Naive thymus-derived CD4-positive, alpha-beta T cell (primary cell): ENCODE data around the gene SPAG6. TPM values are rescaled to one million over a fixed set of nuclear protein-coding genes. Genes with fewer than 3 reads are reported as not detected.

Experiments
- ATAC-seq: fragments of 150-1000 bp; cut with Tn5 transposase; 2 replicates; pipeline ENCODE4 v1.10.0; 2021; ENCODE audit warnings: mild to moderate bottlenecking, moderate library complexity
- CTCF ChIA-PET: fragments of 350-600 bp; sonication (Branson Sonifier 250); formaldehyde crosslinking; loops from one replicate; lab custom pipeline; 2021; ENCODE audit warnings: antibody characterized with exemption; lab: Charles Lee
- POLR2A ChIA-PET: fragments of 350-600 bp; sonication (Branson Sonifier 250); formaldehyde crosslinking; loops from one replicate; lab custom pipeline; 2021; ENCODE audit warnings: antibody characterized with exemption, inconsistent platforms; lab: Charles Lee
- DNase-seq, 9 donors: peaks; one replicate each; pipeline versions ENCODE4 v3.0.0 to v3.0.0-alpha.2; 2020 to 2022; ENCODE audit warnings: mixed read lengths in 1 of 9
- H3K27ac ChIP-seq: one replicate; pipeline ENCODE4 v1.7.0; 2013; ENCODE audit warnings: mild to moderate bottlenecking, low read depth, low read length, moderate library complexity
- H3K27me3 ChIP-seq, 2 donors: one replicate each; pipeline ENCODE4 v1.7.0; 2013; ENCODE audit warnings: low read length in 2 of 2, mild to moderate bottlenecking in 2 of 2, moderate library complexity in 2 of 2; ENCODE audit not compliant: control insufficient read depth in 2 of 2, insufficient read depth in 2 of 2
- H3K36me3 ChIP-seq, 3 experiments: 1 replicate in 2 of 3; 2 replicates in 1 of 3; pipeline ENCODE4 v1.7.0; 2013; ENCODE audit warnings: low read length in 3 of 3, mild to moderate bottlenecking in 3 of 3, moderate library complexity in 1 of 3; ENCODE audit not compliant: insufficient read depth in 3 of 3, control insufficient read depth in 2 of 3
- H3K4me1 ChIP-seq, 2 donors: one replicate each; pipeline ENCODE4 v1.7.0; 2013; ENCODE audit warnings: low read length in 2 of 2, mild to moderate bottlenecking in 2 of 2, moderate library complexity in 1 of 2; ENCODE audit not compliant: control insufficient read depth in 2 of 2, insufficient read depth in 2 of 2
- H3K4me3 ChIP-seq: 2 replicates; pipeline ENCODE4 v1.7.0; 2013; ENCODE audit warnings: mild to moderate bottlenecking, low read length
- H3K9me3 ChIP-seq, 3 experiments: 1 replicate in 2 of 3; 2 replicates in 1 of 3; pipeline ENCODE4 v1.7.0; 2013; ENCODE audit warnings: low read length in 3 of 3; ENCODE audit not compliant: control insufficient read depth in 2 of 3
- H3K27ac Mint-ChIP-seq, 9 donors: one replicate each; pipeline ENCODE4 v1.8.0; 2020 to 2022; ENCODE audit warnings: mixed read lengths in 9 of 9, mild to moderate bottlenecking in 8 of 9, moderate library complexity in 5 of 9, inconsistent platforms in 2 of 9
- H3K27me3 Mint-ChIP-seq, 5 donors: one replicate each; pipeline ENCODE4 v1.8.0; 2021 to 2022; ENCODE audit warnings: mixed read lengths in 5 of 5, mild to moderate bottlenecking in 1 of 5
- H3K36me3 Mint-ChIP-seq, 5 donors: one replicate each; pipeline ENCODE4 v1.8.0; 2020 to 2022; ENCODE audit warnings: mixed read lengths in 5 of 5, mild to moderate bottlenecking in 3 of 5, inconsistent platforms in 1 of 5
- H3K4me1 Mint-ChIP-seq, 7 donors: one replicate each; pipeline ENCODE4 v1.8.0; 2020 to 2022; ENCODE audit warnings: mixed read lengths in 7 of 7, mild to moderate bottlenecking in 3 of 7, inconsistent platforms in 1 of 7
- H3K4me3 Mint-ChIP-seq, 10 donors: one replicate each; pipeline ENCODE4 v1.8.0; 2020 to 2022; ENCODE audit warnings: mild to moderate bottlenecking in 10 of 10, mixed read lengths in 10 of 10, moderate library complexity in 6 of 10, inconsistent platforms in 2 of 10
- H3K9me3 Mint-ChIP-seq, 11 donors: one replicate each; pipeline ENCODE4 v1.8.0; 2020 to 2022; ENCODE audit warnings: mixed read lengths in 11 of 11, mild to moderate bottlenecking in 4 of 11, inconsistent platforms in 1 of 11, moderate library complexity in 1 of 11
- intact Hi-C, 2 donors: fragments of 100-400 bp; cut with micrococcal nuclease; formaldehyde crosslinking; loops; one replicate each; pipeline ENCODE4 v1.15.1; 2023
- polyA plus RNA-seq, 2 donors: library from polyadenylated mRNA; unstranded; fragments of 300-500 nt; fragmentation: Illumina TruSeq; gene quantifications; one replicate each; pipeline ENCODE4 v1.2.3, GENCODE V29; 2021
- total RNA-seq, 6 experiments: library from RNA in 5 of 6; stranded (reverse) in 5 of 6; gene quantifications; 1 replicate in 5 of 6; 2 replicates in 1 of 6; pipeline ENCODE4 v1.2.3 and lab custom pipeline; 2021 to 2026

Gene SPAG6
- total and polyA plus RNA-seq, 7 experiments from 2014 or later: 0.46 to 0.93 TPM; not detected in 5

DNA sequence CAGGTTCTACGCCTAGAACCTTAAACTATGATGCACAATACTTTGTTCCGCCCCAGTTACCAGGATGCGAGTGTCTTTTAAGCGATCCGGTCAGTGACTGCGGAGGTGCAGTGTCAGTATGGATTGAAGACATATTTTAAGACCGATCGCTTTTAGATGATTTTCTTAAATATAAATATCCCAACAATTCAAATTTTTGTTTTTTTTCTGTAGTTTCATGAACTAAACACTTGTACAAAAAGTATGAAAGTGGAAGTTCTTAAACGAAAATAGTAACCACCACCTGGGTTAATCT lies 28.3 kb upstream of the SPAG6 start:
- Histone ChIP-seq H3K9me3 (no peaks in the 10 kb centered on the region), H3K36me3 (no peaks in the 10 kb centered on the region), H3K4me1 (peaks cover 16 to 25% of the 10 kb centered on the region in 2 donors), H3K27me3 (peaks cover 0 to 13% of the 10 kb centered on the region in 2 donors), H3K4me3 (peak overlapping the region; percentile 73), H3K27ac (peak overlapping the region; percentile 75)
- ChIA-PET CTCF (interaction anchor here (0.9 to 2.0 kb wide), 6 partner anchors 16 to 304 kb away, joined by 3 to 8 read pairs (median 5); no protein-coding TSS in a partner anchor), POLR2A (interaction anchor here (0.8 to 4.3 kb wide), 11 partner anchors 9 to 673 kb away, joined by 3 to 72 read pairs (median 7); no protein-coding TSS in a partner anchor)
- intact Hi-C loops: loop anchor here (2.0 to 5.0 kb wide), 10 partner anchors 16 to 1122 kb away; partner anchors contain the start of genes DNAJC1 (in 1 of the 2), MLLT10 (in 1 of the 2), OTUD1 (in 1 of the 2) and PIP4K2A (in 1 of the 2)
- Mint-ChIP-seq H3K27ac (peak overlapping the region; percentile 84 to 97 (median 95)), H3K36me3 (peaks cover 0 to 19% (median 4%) of the 10 kb centered on the region in 5 donors), H3K27me3 (peaks cover under 1 to 20% (median 10%) of the 10 kb centered on the region in 5 donors), H3K4me3 (peak overlapping the region; percentile 85 to 98 (median 93)), H3K9me3 (peaks cover 0 to 10% (median 0%) of the 10 kb centered on the region in 11 donors), H3K4me1 (peaks cover 11 to 53% (median 46%) of the 10 kb centered on the region in 7 donors)
- ATAC-seq (peak; percentile 33), DNase-seq (peak in 2 of 9 donors; percentile 48 to 67)

DNA sequence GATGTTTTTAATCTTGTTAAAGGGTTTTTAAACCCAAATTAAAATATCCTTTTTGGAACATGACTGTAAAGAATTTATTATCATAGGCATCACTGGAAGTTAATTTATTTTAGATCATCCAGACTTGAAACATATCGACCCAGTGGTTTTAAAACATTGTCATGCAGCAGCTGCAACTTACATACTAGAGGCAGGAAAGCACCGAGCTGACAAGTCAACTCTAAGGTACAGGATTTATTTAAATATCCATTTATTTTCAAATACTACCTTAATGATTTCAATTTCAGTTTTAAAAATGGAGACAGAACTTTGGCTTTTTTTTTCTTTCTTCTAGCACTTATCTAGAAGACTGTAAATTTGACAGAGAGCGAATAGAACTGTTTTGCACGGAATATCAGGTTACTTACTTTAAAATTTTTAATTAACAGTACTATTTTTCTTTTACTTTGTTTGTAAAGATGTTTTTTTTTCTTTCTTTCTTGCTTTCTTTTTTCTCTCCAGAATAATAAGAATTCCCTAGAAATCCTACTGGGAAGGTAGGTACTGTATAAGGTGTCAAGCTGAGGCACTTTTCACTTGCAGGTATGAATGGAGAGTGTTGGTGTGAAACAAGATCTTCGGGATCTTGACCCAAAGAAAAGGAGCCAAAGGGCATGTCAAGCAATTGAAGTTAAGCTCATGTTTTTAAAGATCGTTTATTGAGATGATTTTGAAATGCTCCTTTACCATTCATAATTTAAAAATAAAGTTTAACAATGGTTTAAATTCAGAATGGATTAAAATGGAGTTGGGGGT lies 27.3 kb upstream of the SPAG6 start:
- ATAC-seq (no peak), DNase-seq (no peak)
- peak overlapping the region; percentile 75 for H3K27ac ChIP-seq
- Mint-ChIP-seq H3K36me3 (peaks cover 0 to 27% (median 4%) of the 10 kb centered on the region in 5 donors), H3K9me3 (peaks cover 0 to 10% (median 0%) of the 10 kb centered on the region in 11 donors), H3K4me3 (peak overlapping the region in 9 of 10 donors; percentile 25 to 98 (median 85)), H3K27me3 (peaks cover 6 to 29% (median 16%) of the 10 kb centered on the region in 5 donors), H3K27ac (peak overlapping the region in 8 of 9 donors; percentile 2 to 95 (median 68)), H3K4me1 (peaks cover 11 to 60% (median 54%) of the 10 kb centered on the region in 7 donors)
- no peak overlapping the region for H3K4me3 ChIP-seq
- no peaks in the 10 kb centered on the region for H3K9me3 ChIP-seq
- ChIA-PET CTCF (interaction anchor here (0.9 kb wide), 1 partner anchor 305 kb away, joined by 5 read pairs; no protein-coding TSS in a partner anchor), POLR2A (interaction anchor here (0.6 to 3.4 kb wide), 13 partner anchors 8 to 672 kb away, joined by 3 to 32 read pairs (median 4); no protein-coding TSS in a partner anchor)
- H3K27me3 ChIP-seq: peaks cover 0 to 13% of the 10 kb centered on the region in 2 donors
- no peaks in the 10 kb centered on the region for H3K36me3 ChIP-seq
- H3K4me1 ChIP-seq: peaks cover 16 to 35% of the 10 kb centered on the region in 2 donors
- intact Hi-C loops: loop anchor here (2.0 to 5.0 kb wide), 10 partner anchors 15 to 1121 kb away; partner anchors contain the start of genes DNAJC1 (in 1 of the 2), MLLT10 (in 1 of the 2), OTUD1 (in 1 of the 2) and PIP4K2A (in 1 of the 2)

DNA sequence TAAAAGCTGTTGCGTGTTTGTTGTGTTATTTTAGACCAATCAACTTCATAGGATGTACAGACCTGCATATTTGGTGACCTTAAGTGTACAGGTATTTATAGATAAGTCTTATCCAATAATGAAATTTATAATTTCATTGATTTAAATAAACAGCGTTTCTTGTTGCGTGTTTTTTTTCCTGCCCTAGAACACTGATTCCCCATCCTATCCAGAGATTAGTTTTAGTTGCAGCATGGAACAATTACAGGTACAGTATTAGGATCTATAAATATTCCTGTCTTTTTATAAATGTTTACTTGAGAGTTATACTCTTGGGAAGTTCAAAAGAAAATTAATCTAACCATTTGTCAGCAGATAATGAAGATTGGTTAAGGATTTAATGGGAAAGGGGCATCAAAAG lies 26.5 kb upstream of the SPAG6 start:
- no peaks in the 10 kb centered on the region for H3K9me3 ChIP-seq
- Mint-ChIP-seq H3K27ac (peak overlapping the region in 2 of 9 donors; percentile 31 to 94), H3K4me3 (peak overlapping the region in 6 of 10 donors; percentile 25 to 98 (median 90)), H3K9me3 (peaks cover 0 to 10% (median 0%) of the 10 kb centered on the region in 11 donors), H3K4me1 (peaks cover 11 to 68% (median 62%) of the 10 kb centered on the region in 7 donors), H3K27me3 (peaks cover 6 to 37% (median 23%) of the 10 kb centered on the region in 5 donors), H3K36me3 (peaks cover 0 to 31% (median 4%) of the 10 kb centered on the region in 5 donors)
- no peak overlapping the region for H3K4me3 ChIP-seq
- H3K36me3 ChIP-seq: no peaks in the 10 kb centered on the region
- ATAC-seq: no peak
- ChIA-PET CTCF (no interaction called here), POLR2A (interaction anchor here (0.6 to 3.4 kb wide), 10 partner anchors 13 to 803 kb away, joined by 3 to 16 read pairs (median 4); no protein-coding TSS in a partner anchor)
- peaks cover 16 to 36% of the 10 kb centered on the region in 2 donors for H3K4me1 ChIP-seq
- no peak overlapping the region for H3K27ac ChIP-seq
- intact Hi-C loops: loop anchor here (5.0 kb wide), 4 partner anchors 234 to 674 kb away; partner anchors contain the start of gene PIP4K2A (in 1 of the 2)
- no peak for DNase-seq
- peaks cover 0 to 13% of the 10 kb centered on the region in 2 donors for H3K27me3 ChIP-seq

DNA sequence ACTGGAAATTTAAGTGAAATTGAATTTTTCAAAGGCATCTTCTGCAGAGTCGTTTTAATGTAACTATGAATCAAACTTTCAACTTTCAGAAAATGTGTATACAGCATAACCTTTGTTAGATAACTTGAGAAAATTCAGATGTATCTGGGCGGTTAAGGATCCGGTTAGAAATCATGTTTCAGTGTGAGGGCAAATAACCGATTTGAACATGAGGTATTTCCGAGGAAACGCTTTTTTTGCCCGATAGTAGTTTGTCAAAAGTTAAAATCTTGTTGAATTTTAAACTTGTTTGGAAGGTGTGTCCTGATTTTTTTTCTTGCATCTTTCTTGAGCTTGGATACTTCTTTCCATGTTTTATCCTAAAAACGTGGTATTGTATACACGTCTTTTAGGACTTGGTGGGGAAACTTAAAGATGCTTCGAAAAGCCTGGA lies 25.7 kb upstream of the SPAG6 start:
- Mint-ChIP-seq H3K27ac (peak overlapping the region; percentile 91 to 99 (median 95)), H3K9me3 (peaks cover 0 to 10% (median 0%) of the 10 kb centered on the region in 11 donors), H3K4me3 (peak overlapping the region; percentile 86 to 98 (median 92)), H3K4me1 (peaks cover 16 to 76% (median 69%) of the 10 kb centered on the region in 7 donors), H3K36me3 (peaks cover 0 to 33% (median 4%) of the 10 kb centered on the region in 5 donors), H3K27me3 (peaks cover 6 to 45% (median 31%) of the 10 kb centered on the region in 5 donors)
- H3K4me1 ChIP-seq: peaks cover 16 to 38% of the 10 kb centered on the region in 2 donors
- H3K4me3 ChIP-seq: peak overlapping the region; percentile 40
- ChIA-PET CTCF (interaction anchor here (0.6 kb wide), 1 partner anchor 117 kb away, joined by 3 read pairs; no protein-coding TSS in a partner anchor), POLR2A (interaction anchor here (0.7 to 3.4 kb wide), 13 partner anchors 12 to 804 kb away, joined by 3 to 16 read pairs (median 4); no protein-coding TSS in a partner anchor)
- no peaks in the 10 kb centered on the region for H3K9me3 ChIP-seq
- H3K36me3 ChIP-seq: no peaks in the 10 kb centered on the region
- no peak for ATAC-seq
- DNase-seq: no peak
- H3K27ac ChIP-seq: peak overlapping the region; percentile 19
- H3K27me3 ChIP-seq: peaks cover 0 to 13% of the 10 kb centered on the region in 2 donors
- intact Hi-C loops: loop anchor here (5.0 kb wide), 4 partner anchors 233 to 673 kb away; partner anchors contain the start of gene PIP4K2A (in 1 of the 2)

DNA sequence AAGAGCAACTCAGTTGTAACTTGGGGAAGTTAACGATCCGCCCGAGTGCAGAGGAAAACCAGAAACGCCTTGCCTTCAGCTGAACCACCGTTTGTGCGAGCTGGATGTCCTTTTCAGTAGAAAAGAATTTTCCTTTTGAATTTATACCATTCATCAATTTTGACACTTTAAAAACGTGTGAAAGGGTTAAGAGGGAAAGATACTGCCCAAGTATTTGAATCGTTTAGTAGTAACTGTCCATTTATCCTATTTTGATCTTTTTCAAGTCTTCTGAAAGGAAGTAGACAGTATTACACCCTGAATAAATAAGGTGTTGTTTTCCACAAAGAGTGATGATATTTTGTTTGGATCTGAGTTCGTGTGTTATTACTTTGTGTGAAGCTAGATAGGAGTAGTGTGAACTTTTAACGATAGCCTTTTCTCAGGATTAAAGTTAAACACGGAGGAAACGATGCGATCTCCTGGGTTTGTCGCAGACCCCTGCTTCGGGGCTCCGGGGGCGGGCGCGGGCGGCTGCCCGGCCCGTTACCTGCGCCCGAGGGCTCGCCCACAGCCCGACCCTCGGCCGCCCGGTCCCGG lies 25.2 kb upstream of the SPAG6 start:
- H3K4me1 ChIP-seq: peaks cover 20 to 42% of the 10 kb centered on the region in 2 donors
- POLR2A ChIA-PET: interaction anchor here (0.7 to 3.4 kb wide), 13 partner anchors 12 to 804 kb away, joined by 3 to 16 read pairs (median 4); no protein-coding TSS in a partner anchor
- ATAC-seq (no peak), DNase-seq (no peak)
- peak overlapping the region; percentile 86 to 98 (median 92) for H3K4me3 Mint-ChIP-seq
- H3K27me3 Mint-ChIP-seq: peaks cover 6 to 49% (median 36%) of the 10 kb centered on the region in 5 donors
- peaks cover 0 to 13% of the 10 kb centered on the region in 2 donors for H3K27me3 ChIP-seq
- intact Hi-C loops: loop anchor here (1.0 to 10.0 kb wide), 10 partner anchors 91 to 793 kb away; partner anchors contain the start of genes PIP4K2A (in 2 of the 2), MSRB2 (in 1 of the 2) and SKIDA1 (in 1 of the 2)
- CTCF ChIA-PET: no interaction called here
- no peaks in the 10 kb centered on the region for H3K36me3 ChIP-seq
- peak overlapping the region; percentile 67 for H3K27ac ChIP-seq
- H3K9me3 ChIP-seq: no peaks in the 10 kb centered on the region
- H3K36me3 Mint-ChIP-seq: peaks cover 0 to 31% (median 4%) of the 10 kb centered on the region in 5 donors
- peaks cover 0 to 13% (median 0%) of the 10 kb centered on the region in 11 donors for H3K9me3 Mint-ChIP-seq
- H3K4me3 ChIP-seq: peak overlapping the region; percentile 40
- peaks cover 21 to 76% (median 69%) of the 10 kb centered on the region in 7 donors for H3K4me1 Mint-ChIP-seq
- peak overlapping the region; percentile 91 to 99 (median 95) for H3K27ac Mint-ChIP-seq
